H9 (cell line): ENCODE data around the gene RBM45. TPM values are rescaled to one million over a fixed set of nuclear protein-coding genes. Genes with fewer than 3 reads are reported as not detected.

ENCODE experiments used
- DNase-seq: peaks from one replicate; pipeline ENCODE4 v3.0.0-alpha.2; 2017
- H2AFZ ChIP-seq: one replicate; pipeline ENCODE4 v1.6.1; 2013; ENCODE audit warnings: mild to moderate bottlenecking, low read length, control low read depth, moderate library complexity
- H2AK5ac ChIP-seq: 2 replicates; pipeline ENCODE4 v1.6.1; 2013; ENCODE audit warnings: low read length, control low read depth, mixed read lengths; ENCODE audit not compliant: insufficient read length
- H2BK120ac ChIP-seq: one replicate; pipeline ENCODE4 v1.6.1; 2013; ENCODE audit warnings: low read depth, mild to moderate bottlenecking, low read length, control low read depth, inconsistent platforms; ENCODE audit not compliant: poor library complexity, severe bottlenecking
- H2BK12ac ChIP-seq: 2 replicates; pipeline ENCODE4 v1.6.1; 2013; ENCODE audit warnings: low read length, control low read depth, mixed read lengths, low read depth; ENCODE audit not compliant: insufficient read length
- H2BK15ac ChIP-seq: 2 replicates; pipeline ENCODE4 v1.6.1; 2013; ENCODE audit warnings: low read depth, low read length, control low read depth
- H2BK20ac ChIP-seq: one replicate; pipeline ENCODE4 v1.6.1; 2013; ENCODE audit warnings: low read depth, mild to moderate bottlenecking, low read length, control low read depth, inconsistent platforms; ENCODE audit not compliant: poor library complexity, severe bottlenecking
- H2BK5ac ChIP-seq: 2 replicates; pipeline ENCODE4 v1.6.1; 2013; ENCODE audit warnings: low read length, control low read depth, mixed read lengths; ENCODE audit not compliant: insufficient read length
- H3K14ac ChIP-seq: 2 replicates; pipeline ENCODE4 v1.6.1; 2013; ENCODE audit warnings: low read length, control low read depth; ENCODE audit not compliant: insufficient read depth
- H3K18ac ChIP-seq: 2 replicates; pipeline ENCODE4 v1.6.1; 2013; ENCODE audit warnings: low read depth, mild to moderate bottlenecking, mixed read lengths, low read length, control low read depth; ENCODE audit not compliant: insufficient read length
- H3K23ac ChIP-seq: 2 replicates; pipeline ENCODE4 v1.6.1; 2013; ENCODE audit warnings: low read length, control low read depth, mixed read lengths, low read depth; ENCODE audit not compliant: insufficient read length
- H3K23me2 ChIP-seq: 2 replicates; pipeline ENCODE4 v1.6.1; 2013; ENCODE audit warnings: low read depth, mild to moderate bottlenecking, mixed read lengths, low read length, control low read depth; ENCODE audit not compliant: insufficient read length, poor library complexity, severe bottlenecking
- H3K27ac ChIP-seq: 2 replicates; pipeline ENCODE4 v1.5.1; 2013; ENCODE audit warnings: low read length, control low read depth, mixed read lengths, low read depth; ENCODE audit not compliant: insufficient read length
- H3K27me3 ChIP-seq: 2 replicates; pipeline ENCODE4 v1.6.1; 2013; ENCODE audit warnings: low read length, control low read depth, inconsistent platforms; ENCODE audit not compliant: insufficient read depth
- H3K4ac ChIP-seq: 2 replicates; pipeline ENCODE4 v1.6.1; 2013; ENCODE audit warnings: low read depth, mild to moderate bottlenecking, control low read depth, inconsistent platforms, low read length, moderate library complexity
- H3K4me1 ChIP-seq: 2 replicates; pipeline ENCODE4 v1.6.1; 2013; ENCODE audit warnings: low read length, control low read depth, inconsistent platforms; ENCODE audit not compliant: insufficient read depth
- H3K4me2 ChIP-seq: 2 replicates; pipeline ENCODE4 v1.6.1; 2013; ENCODE audit warnings: low read length, control low read depth, mixed read lengths; ENCODE audit not compliant: insufficient read length, insufficient read depth
- H3K56ac ChIP-seq: 2 replicates; pipeline ENCODE4 v1.6.1; 2013; ENCODE audit warnings: low read depth, mild to moderate bottlenecking, mixed read lengths, low read length, control low read depth; ENCODE audit not compliant: insufficient read length
- H3K79me1 ChIP-seq: 2 replicates; pipeline ENCODE4 v1.6.1; 2013; ENCODE audit warnings: low read depth, mild to moderate bottlenecking, moderate library complexity, low read length, control low read depth, inconsistent platforms; ENCODE audit not compliant: insufficient read depth, poor library complexity, severe bottlenecking
- H3K79me2 ChIP-seq: 2 replicates; pipeline ENCODE4 v1.6.1; 2013; ENCODE audit warnings: low read length, control low read depth, inconsistent platforms; ENCODE audit not compliant: insufficient read depth
- H3K9ac ChIP-seq: 2 replicates; pipeline ENCODE4 v1.6.1; 2013; ENCODE audit warnings: low read length, control low read depth, mixed read lengths; ENCODE audit not compliant: insufficient read length; ENCODE audit errors: extremely low read depth
- H3K9me3 ChIP-seq: one replicate; pipeline ENCODE4 v1.6.1; 2013; ENCODE audit warnings: low read depth, low read length, inconsistent platforms; ENCODE audit not compliant: control insufficient read depth
- H3T11ph ChIP-seq: one replicate; pipeline ENCODE4 v1.6.1; 2013; ENCODE audit warnings: mild to moderate bottlenecking, low read length, control low read depth, inconsistent platforms
- H4K20me1 ChIP-seq: one replicate; pipeline ENCODE4 v1.6.1; 2013; ENCODE audit not compliant: control insufficient read depth, insufficient read length, insufficient read depth
- H4K5ac ChIP-seq: 2 replicates; pipeline ENCODE4 v1.6.1; 2013; ENCODE audit warnings: low read depth, mild to moderate bottlenecking, mixed read lengths, low read length, control low read depth; ENCODE audit not compliant: insufficient read length
- H4K8ac ChIP-seq: replicated peaks from 2 replicates; pipeline ENCODE4 v1.6.1; 2013; ENCODE audit warnings: low read length, control low read depth, mixed read lengths, low read depth; ENCODE audit not compliant: insufficient read length
- H4K91ac ChIP-seq: 2 replicates; pipeline ENCODE4 v1.6.1; 2013; ENCODE audit warnings: low read depth, mild to moderate bottlenecking, moderate library complexity, mixed read lengths, low read length, control low read depth; ENCODE audit not compliant: insufficient read length
- H3K27ac Mint-ChIP-seq, 3 experiments: 2 replicates in 2 of 3; 3 replicates in 1 of 3; pipeline ENCODE4 v1.8.0; 2020 to 2021; ENCODE audit warnings: mixed read lengths in 3 of 3, mild to moderate bottlenecking in 1 of 3, moderate library complexity in 1 of 3
- H3K27me3 Mint-ChIP-seq: 2 replicates; pipeline ENCODE4 v1.8.0; 2021; ENCODE audit warnings: low read depth, mild to moderate bottlenecking, moderate library complexity, mixed read lengths
- H3K36me3 Mint-ChIP-seq, 3 experiments: 2 replicates in 2 of 3; 3 replicates in 1 of 3; pipeline ENCODE4 v1.8.0; 2020 to 2021; ENCODE audit warnings: low read depth in 3 of 3, mixed read lengths in 3 of 3; ENCODE audit not compliant: insufficient read depth in 1 of 3
- H3K4me1 Mint-ChIP-seq, 2 experiments: 2 replicates each; pipeline ENCODE4 v1.8.0; 2020; ENCODE audit warnings: mixed read lengths in 2 of 2
- H3K4me3 Mint-ChIP-seq, 2 experiments: 2 replicates in 1 of 2; 3 replicates in 1 of 2; pipeline ENCODE4 v1.8.0; 2020 to 2021; ENCODE audit warnings: mild to moderate bottlenecking in 2 of 2, mixed read lengths in 2 of 2, moderate library complexity in 1 of 2
- H3K9me3 Mint-ChIP-seq, 2 experiments: 2 replicates in 1 of 2; 3 replicates in 1 of 2; pipeline ENCODE4 v1.8.0; 2020; ENCODE audit warnings: mild to moderate bottlenecking in 2 of 2, mixed read lengths in 2 of 2, moderate library complexity in 1 of 2
- CTCF ChIP-seq: fragments of 200-600 bp; sonication (generic); conservative IDR thresholded peaks from 3 replicates; pipeline ENCODE4 v1.8.0; 2021; ENCODE audit warnings: antibody characterized with exemption, mild to moderate bottlenecking
- WGBS: extraction: QIAGEN DNeasy Blood & Tissue Kit; methylation state at CpG from one replicate; pipeline ENCODE4 v1.1.7; 2013; ENCODE audit warnings: missing lambda C conversion rate, low lambda C conversion rate, mixed read lengths; ENCODE audit not compliant: insufficient read length; ENCODE audit errors: extremely low coverage; 5-methylcytosine and 5-hydroxymethylcytosine counted together
- total RNA-seq: library from RNA; stranded (reverse); gene quantifications from 2 replicates; pipeline ENCODE4 v1.2.1, GENCODE V29; 2021

The RBM45 gene
- total RNA-seq, 1 experiment from 2014 or later = 13.9 TPM

GRCh38 chr2:178084273-178084672 lies 28.0 kb upstream of the RBM45 start:
- Histone ChIP-seq H2AK5ac (no peak overlapping the region), H3K9me3 (no peaks in the 10 kb centered on the region), H3K4me1 (0 out of 2 replicates have a peak, but pooled peaks cover 3% of the 10 kb centered on the region), H3K27me3 (no peaks in the 10 kb centered on the region), H2BK15ac (no peak overlapping the region), H3K23ac (no peak overlapping the region), H2BK120ac (no peak overlapping the region), H4K8ac (no peak overlapping the region), H3T11ph (no peak overlapping the region), H2BK12ac (no peak overlapping the region), H3K56ac (no peak overlapping the region), H4K20me1 (no peaks in the 10 kb centered on the region), H3K4me2 (no peak overlapping the region), H2BK20ac (no peak overlapping the region), H3K27ac (no peak overlapping the region), H3K18ac (no peak overlapping the region), H2AFZ (no peak overlapping the region), H3K4ac (no peak overlapping the region), H3K14ac (no peak overlapping the region), H4K5ac (no peak overlapping the region), H3K79me1 (no peaks in the 10 kb centered on the region), H3K23me2 (no peaks in the 10 kb centered on the region), H3K9ac (no peak overlapping the region), H3K79me2 (no peaks in the 10 kb centered on the region), H2BK5ac (no peak overlapping the region), H4K91ac (no peak overlapping the region)
- no peak overlapping the region for H3K4me3 Mint-ChIP-seq
- no peak for DNase-seq
- no peaks in the 10 kb centered on the region for H3K36me3 Mint-ChIP-seq
- no peak overlapping the region for H3K27ac Mint-ChIP-seq
- no CpG with 5 or more reads among the region's 3 CpGs for WGBS
- no peak for TF ChIP-seq CTCF
- peaks cover 5% of the 10 kb centered on the region in 2 experiments; a peak in 4 of 5 replicates for H3K9me3 Mint-ChIP-seq
- peaks cover 7 to 8% of the 10 kb centered on the region in 2 experiments for H3K4me1 Mint-ChIP-seq
- peaks cover 2% of the 10 kb centered on the region; the same call in 1 of the 2 replicates for H3K27me3 Mint-ChIP-seq
